GM11168 (cell line): ENCODE measurements around the gene CNOT10.
"Not testable (repeated sequence)": the region's sequence is repeated elsewhere in the genome, so short reads cannot be mapped to it uniquely, and the experiment has no call there.

Source experiments
- in situ Hi-C: fragments of 300-500 bp; cut with MboI; formaldehyde crosslinking; loops from one replicate; pipeline ENCODE4 v1.12.0; 2022; ENCODE audit warnings: low sequenced_read_pairs; ENCODE audit not compliant: unreplicated experiment

The CNOT10 gene, protein sequence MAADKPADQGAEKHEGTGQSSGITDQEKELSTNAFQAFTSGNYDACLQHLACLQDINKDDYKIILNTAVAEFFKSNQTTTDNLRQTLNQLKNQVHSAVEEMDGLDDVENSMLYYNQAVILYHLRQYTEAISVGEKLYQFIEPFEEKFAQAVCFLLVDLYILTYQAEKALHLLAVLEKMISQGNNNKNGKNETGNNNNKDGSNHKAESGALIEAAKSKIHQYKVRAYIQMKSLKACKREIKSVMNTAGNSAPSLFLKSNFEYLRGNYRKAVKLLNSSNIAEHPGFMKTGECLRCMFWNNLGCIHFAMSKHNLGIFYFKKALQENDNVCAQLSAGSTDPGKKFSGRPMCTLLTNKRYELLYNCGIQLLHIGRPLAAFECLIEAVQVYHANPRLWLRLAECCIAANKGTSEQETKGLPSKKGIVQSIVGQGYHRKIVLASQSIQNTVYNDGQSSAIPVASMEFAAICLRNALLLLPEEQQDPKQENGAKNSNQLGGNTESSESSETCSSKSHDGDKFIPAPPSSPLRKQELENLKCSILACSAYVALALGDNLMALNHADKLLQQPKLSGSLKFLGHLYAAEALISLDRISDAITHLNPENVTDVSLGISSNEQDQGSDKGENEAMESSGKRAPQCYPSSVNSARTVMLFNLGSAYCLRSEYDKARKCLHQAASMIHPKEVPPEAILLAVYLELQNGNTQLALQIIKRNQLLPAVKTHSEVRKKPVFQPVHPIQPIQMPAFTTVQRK

DNA sequence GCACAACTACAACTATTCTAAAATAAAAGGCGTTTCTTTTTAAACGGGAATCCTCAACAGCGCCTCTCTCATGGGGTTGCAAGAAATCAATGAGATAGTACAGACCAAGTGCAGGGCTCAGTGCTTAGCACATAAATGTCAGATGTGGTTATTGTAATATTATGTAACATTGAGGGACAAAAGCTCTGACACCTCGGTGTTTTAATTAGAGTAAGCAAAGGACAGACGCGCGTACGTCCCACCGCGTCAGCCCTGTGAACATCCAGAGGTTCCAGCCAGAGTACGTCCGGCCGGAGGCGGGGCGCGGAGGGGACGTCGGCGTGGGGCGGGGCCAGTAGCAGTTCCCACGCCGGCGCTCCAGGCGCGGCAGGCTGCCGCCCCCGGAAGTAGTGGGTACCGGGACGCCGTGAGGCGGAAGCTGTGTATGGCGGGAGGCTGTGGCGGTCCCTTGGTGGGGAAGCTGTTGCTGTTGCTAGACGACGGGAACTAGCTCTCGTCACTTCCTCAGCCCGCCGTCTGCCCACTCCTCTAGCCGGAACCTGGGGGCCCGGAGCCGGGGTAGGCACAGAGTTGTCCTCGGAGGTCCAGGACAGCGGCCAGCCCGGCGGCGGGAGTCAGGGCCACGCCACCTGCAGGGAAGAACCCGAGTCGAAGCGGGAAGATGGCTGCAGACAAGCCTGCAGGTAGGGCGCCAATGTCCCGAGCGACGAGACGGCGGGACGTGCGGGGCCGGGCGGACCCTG, at the start of gene CNOT10:
Gene CNOT10, plus strand, starts transcription at position 389 of the 743 bp plus-strand sequence. Its CDS starts 273 bp downstream, at position 662.
- in situ Hi-C loops, result no loop called here

DNA sequence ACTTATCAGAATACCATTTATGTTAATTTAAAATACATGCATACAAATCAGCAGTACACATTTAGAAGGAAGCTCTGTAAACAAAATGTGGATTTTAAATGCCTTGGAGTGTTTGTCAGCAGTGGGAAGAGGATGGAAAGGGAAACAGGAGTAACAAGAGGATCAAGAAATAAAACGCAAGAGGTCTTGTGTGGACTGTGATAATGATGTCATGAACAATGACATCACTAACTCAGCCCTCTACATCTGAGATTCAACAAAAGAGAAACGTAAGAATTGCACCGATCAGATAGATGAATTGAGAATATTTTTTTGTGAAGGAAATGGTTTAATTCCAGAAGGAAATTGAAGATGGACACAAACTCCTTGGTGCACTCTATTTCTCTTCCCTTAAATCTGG, 44.0 kb upstream of the CNOT10 start:
- in situ Hi-C loops, result no loop called here

DNA sequence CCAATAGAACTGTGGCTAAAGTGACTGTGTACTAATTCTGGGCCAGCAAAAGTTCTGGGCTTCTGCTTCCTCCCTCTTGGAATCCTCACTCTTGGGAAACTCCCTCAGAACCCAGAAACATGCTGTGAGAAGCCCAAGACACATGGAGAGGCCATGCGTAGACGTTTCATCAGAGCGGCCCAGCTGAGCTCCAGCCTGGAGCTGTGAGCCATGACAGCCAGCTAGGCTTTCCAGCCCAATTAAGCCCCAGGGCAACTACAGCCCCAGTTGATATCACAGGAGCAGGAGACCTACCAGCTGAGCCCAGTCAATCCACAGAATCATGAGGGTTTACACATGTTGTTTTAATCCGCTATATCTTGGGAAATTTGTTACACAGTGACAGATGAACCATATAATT, 43.6 kb upstream of the CNOT10 start:
- in situ Hi-C loops, result no loop called here

DNA sequence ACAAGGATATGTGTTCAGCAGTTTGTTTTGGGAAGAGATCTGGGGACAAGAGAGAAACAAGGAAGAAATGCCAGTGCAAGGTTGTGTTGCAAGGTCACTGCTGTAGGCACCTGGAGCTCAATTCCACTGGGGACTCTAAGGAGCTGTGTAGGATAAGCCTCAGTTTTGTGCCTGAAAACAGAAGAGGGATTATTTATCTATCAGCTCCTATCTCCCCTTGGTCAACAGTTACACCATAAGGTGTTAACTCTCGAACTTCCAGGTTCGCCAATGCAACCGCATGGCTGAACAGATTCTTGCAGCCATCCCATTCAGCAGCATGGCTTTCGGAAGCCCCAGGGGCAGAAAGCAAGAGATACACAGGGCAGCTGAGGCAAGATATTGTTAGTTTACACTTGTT, 41.6 kb upstream of the CNOT10 start:
- in situ Hi-C loops, result no loop called here

DNA sequence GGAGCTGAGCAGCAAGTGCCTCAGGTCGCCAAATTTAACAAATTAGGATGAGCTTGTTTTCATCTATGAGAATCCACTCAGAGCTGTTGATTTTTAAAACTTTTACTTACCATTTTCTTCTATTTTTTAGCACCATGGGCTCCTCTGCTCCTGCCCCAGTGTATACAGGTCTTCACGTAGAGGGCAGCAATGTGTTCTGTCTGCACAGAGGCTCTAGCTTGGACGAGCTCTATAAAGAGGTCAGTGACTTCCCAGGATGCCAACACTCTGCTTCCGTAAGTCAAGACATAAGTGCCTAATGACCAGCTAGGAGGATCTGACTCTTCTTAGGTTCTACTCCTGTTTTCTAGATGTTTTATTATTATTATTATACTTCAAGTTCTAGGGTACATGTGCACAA, 41.2 kb upstream of the CNOT10 start:
- in situ Hi-C loops, result no loop called here

DNA sequence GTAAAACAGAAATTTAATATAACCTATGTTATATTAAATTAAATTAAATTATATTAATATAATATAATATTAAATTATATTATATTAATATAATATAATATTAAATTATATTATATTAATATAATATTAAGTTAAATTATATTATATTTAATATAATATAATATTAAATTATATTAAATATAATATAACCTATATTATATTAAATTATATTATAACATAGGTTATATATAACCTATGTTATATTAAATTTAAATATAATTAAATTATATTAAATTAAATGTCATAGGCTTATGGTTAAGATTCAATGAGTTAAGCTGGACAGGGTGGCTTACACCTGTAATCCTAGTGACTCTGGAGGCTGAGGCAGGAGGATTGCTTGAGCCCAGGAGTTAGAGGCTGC, 40.6 kb upstream of the CNOT10 start:
- in situ Hi-C loops, result no loop called here

DNA sequence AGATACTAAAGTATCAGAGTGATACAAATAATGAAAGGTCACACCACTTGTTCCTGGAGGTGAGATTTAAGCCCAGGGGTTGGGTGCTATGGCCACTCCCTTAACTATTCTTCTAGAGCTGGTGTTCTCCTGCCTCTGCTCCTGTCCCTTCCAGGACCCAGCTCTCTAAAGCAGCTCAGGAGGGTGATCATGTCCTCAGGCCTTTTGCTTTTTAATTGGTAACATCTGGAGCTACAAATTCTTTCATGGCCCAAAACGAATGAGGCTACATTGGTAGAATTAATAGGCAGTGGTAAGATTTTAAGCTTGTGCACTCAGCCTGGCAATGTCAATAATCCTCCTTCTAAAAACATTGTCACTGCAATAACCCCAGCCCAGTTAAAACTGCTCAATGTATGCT, 38.2 kb upstream of the CNOT10 start:
- in situ Hi-C loops, result no loop called here

DNA sequence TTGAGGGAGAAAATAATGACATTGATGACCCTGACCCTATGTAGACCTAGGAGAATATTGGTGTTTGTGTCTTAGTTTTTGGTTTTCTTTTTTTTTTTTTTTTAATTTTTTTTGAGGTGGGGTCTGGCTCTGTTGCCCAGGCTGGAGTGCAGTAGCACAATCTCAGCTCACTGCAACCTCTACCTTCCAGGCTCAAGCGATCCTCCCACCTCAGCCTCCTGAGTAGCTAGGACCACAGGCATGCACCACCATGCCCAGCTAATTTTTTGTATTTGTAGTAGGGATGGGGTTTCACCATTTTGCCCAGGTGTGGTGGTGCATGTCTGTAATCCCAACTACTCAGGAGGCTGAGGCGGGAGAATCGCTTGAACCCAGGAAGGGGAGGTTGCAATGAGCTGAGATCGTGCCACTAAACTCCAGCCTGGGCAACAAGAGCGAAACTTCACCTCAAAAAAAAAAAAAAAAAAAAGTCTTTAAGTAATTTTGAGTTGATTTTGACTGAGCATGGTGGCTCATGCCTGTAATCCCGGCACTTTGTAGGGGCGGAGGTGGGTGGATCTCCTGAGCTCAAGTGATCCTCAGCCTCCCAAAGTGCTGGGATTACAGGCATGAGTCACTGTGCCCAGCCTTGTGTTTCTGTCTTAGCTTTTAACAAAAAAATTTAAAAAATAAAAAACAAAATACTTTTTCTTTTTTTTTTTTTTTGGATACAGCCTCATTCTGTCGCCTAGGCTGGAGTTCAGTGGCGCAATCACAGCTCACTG, 32.5 kb upstream of the CNOT10 start:
- in situ Hi-C loops, result not testable (repeated sequence)

DNA sequence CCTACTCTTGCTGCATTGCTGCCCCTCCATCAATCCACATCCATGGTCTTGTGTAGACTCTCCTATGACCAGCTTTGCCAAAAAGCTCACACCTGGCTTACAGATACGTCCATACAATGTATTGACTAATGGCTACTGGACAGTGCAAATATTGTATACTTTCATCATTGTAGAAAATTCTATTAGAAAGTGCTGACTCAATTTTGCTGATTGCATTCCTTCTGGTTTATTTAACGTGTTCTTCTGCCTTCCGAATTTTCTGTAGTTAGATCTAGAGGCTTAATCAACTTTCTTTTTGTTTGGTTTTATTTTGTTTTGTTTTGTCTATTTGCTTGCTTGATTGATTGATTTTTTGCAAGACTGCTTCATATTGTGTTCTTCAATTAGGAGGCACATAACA, 29.8 kb upstream of the CNOT10 start:
- in situ Hi-C loops, result no loop called here

DNA sequence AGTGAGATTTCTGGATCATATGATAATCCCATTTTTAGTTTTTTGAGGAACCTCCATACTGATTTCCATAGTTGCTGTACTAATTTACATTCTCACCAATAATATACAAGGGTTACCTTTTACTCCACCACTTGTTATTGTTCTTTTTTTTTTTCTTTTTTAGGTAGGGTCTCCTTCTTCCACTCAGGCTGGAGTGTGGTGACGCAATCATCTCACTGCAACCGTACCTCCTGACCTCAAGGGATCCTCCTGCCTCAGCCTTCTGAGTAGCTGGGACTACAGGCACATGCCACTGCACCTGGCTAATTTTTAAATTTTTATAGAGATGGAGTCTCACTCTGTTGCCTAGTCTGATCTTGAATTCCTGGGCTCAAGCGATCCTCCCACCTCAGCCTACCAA, 24.4 kb upstream of the CNOT10 start:
- in situ Hi-C loops, result loop anchor here (5.0 kb wide), 1 partner anchor 153 kb away; no protein-coding TSS in a partner anchor

DNA sequence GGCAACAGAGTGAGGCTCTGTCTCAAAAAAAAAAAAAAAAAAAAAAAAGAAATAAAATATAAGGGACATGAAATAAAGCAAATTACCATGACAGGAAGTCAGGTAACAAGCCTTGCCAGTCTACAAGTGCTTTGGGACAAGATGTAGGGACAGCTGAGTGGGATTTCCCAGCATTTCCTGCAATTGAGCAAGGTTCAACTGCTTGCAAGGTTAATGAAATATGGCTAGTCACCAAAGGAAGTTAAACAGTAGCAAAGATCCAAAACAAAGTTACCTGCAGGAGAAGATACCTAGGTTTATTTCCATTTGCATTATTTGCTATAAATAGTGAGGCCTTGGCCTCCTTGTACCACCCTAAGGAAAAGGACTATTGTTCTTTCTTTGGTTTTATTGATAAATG, 22.3 kb upstream of the CNOT10 start:
- in situ Hi-C loops, result loop anchor here (5.0 kb wide), 1 partner anchor 155 kb away; no protein-coding TSS in a partner anchor

DNA sequence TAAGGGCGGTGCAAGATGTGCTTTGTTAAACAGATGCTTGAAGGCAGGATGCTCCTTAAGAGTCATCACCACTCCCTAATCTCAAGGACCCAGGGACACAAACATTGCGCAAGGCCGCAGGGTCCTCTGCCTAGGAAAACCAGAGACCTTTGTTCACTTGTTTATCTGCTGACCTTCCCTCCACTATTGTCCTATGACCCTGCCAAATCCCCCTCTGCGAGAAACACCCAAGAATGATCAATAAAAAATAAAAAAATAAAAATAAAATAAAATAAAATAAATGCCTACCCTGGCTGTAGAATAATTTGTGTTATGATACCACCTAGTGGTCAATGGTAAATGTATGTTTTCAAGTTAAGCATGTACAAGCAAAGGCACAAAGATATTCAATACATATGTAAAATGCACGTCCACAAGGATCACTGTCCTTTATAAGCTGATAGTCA, 20.3 kb upstream of the CNOT10 start:
- in situ Hi-C loops, result loop anchor here (5.0 kb wide), 1 partner anchor 157 kb away; no protein-coding TSS in a partner anchor

DNA sequence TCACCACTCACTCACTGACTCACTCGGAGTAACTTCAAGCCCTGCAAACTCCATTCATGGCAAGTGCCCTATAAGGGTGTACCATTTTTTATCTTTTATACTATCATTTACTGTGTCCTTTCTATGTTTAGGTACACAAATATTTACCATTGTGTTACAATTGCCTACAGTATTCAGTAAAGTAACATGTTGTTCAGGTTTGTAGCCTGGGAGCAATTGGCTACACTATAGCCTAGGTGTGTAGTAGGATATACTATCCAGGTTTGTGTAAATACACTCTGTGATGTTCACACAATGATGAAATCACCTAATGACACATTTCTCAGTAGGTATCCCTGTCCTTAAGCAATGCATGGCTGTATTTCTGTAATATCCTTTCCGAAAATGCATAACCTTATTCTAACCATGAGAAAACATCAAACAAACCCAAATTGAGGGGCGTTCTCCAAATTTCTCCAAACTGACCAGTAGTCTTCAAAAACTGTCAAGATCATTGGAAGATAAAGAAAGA, 17.9 kb upstream of the CNOT10 start:
- in situ Hi-C loops, result no loop called here

DNA sequence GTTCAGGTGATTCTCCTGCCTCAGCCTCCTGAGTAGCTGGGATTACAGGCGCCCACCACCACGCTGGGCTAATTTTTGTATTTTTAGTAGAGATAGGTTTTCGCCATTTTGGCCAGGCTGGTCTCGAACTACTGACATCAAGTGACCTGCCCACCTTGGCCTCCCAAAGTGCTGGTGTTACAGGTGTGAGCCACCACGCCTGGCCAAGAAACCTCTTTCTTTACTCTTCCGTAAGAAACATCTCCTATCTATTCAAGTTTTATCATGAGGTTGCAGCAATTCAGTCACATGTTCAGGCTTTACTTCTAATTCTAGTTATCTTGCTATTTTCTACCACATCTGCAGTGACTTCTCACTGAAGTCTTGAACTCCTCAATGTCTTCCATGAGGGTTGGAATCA, 15.8 kb upstream of the CNOT10 start:
- in situ Hi-C loops, result not testable (repeated sequence)

DNA sequence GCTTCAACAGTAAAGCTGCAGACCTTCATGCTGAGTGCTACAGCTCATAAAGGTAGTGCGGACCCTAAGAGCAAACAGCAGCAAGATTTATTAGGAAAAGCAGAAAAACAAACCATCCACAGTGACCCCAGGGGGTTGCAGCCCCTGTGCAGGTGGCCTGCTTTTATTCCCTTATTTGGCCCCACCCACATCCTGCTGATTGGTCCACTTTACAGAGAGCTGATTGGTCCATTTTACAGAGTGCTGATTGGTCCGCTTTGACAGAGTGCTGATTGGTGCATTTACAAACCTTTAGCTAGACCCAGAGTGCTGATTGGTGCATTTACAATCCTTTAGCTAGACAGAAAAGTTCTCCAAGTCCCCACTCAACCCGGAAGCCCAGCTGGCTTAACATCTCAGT, 11.3 kb upstream of the CNOT10 start:
- in situ Hi-C loops, result not testable (repeated sequence)

DNA sequence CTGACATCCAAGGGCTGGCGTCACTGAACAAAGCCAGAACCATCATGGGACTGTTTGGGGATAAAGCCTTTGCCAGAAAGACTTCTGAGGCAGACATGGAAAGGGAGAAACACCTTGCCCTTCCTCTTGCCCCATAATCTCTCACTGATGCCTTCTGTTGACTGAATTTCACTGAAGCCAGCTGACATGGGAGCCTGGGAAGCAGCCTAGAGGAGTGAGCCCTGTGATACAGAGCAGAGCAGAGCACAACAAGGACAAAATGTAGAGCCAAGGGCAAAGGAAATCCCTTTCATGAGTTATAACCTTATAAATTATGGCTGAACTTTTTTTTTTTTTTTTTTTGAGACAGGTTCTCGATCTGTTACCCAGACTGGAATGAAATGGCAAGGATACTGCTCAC, 9.8 kb upstream of the CNOT10 start:
- in situ Hi-C loops, result no loop called here

DNA sequence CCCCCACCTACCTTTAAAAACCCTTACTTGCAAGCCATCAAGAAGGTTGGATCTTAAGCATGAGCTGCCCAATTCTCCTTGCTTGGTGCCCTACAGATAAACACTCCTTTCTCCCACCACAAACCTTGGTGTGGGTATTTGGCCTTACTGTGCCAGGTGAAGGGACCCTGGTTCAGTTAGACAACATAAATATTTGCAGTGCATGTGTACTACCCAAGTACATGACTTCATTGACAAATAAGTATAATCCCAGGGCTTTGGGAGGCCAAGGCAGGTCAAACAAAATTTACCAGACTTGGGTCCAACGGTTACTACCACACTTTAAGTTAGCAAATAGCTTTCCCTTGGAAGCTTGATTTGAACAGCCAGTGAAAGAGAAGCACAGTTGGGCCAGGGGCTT, 9.3 kb upstream of the CNOT10 start:
- in situ Hi-C loops, result no loop called here

DNA sequence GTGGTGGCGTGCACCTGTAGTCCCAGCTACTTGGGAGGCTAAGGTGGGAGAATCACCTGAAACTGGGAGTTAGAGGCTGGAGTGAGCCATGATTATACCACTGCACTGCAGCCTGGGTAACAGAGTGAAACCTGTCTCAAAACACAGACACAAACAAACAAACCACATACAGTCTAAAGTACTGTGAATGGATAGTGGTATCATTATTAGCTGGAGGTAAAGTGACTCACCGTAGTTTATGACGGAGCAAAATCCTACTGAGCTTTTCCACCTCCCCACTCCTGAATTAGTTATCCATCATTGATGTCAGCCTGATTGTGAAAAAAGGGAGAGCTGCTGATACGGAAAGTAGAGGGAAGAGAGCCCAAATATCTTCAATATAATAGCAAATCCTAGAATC, 3.2 kb upstream of the CNOT10 start:
- in situ Hi-C loops, result no loop called here

DNA sequence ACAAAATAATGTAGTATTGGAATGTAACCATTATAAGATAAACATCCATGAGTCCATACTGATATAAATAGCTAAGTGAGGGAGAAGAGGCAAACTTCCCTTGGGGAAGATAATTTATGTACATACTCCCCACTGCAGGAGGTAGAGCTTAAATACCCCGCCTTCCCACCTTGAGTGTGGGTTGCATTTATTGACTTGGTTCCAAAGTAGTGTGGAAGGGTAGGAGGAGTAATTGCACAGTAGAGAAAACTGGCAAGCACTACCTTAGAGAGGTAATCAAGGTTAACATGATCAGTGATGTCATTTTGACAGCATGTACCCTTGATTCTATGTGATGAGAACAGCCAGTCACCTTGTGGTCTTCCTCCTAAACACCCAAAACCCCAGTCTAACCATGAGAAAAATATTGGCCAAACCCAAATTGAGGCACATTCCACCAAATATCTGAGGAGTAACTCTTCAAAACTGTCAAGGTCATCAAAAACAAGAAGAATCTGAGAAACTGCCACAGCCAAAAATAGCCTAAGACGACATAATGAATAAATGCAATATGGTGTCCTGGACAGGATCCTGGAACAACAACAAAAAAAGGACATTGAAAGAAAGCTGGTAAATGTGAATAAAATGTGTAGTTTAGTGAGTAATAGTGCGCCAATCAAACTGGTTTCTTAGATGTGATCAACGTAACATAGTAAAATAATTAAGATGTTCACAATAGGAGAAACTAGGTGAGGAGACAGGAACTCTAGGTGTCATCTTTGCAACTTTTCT, 774 bp upstream of the CNOT10 start:
- in situ Hi-C loops, result no loop called here
